Colonic mucosa (tissue), 4 donors: Measurements from ENCODE around the gene CIDEB. TPM values are rescaled to one million over a fixed set of nuclear protein-coding genes. Genes with fewer than 3 reads are reported as not detected.

Experiments used
- DNase-seq: peaks from one replicate; pipeline ENCODE4 v3.0.0-alpha.2; 2020
- H3K27ac ChIP-seq: fragments of 200-600 bp; one replicate; pipeline ENCODE4 v1.8.0; 2021
- H3K27me3 ChIP-seq: fragments of 200-600 bp; one replicate; pipeline ENCODE4 v1.8.0; 2021
- H3K36me3 ChIP-seq: fragments of 200-600 bp; one replicate; pipeline ENCODE4 v1.8.0; 2021
- H3K4me1 ChIP-seq: fragments of 200-600 bp; one replicate; pipeline ENCODE4 v1.8.0; 2021; ENCODE audit warnings: mild to moderate bottlenecking
- H3K4me3 ChIP-seq: fragments of 200-600 bp; one replicate; pipeline ENCODE4 v1.8.0; 2021
- H3K9ac ChIP-seq, 2 donors: one replicate each; pipeline ENCODE4 v1.7.0; 2013; ENCODE audit warnings: control low read depth in 2 of 2, low read depth in 2 of 2, low read length in 2 of 2
- H3K9me3 ChIP-seq: fragments of 200-600 bp; one replicate; pipeline ENCODE4 v1.8.0; 2021
- CTCF ChIP-seq: fragments of 200-600 bp; IDR thresholded peaks from one replicate; pipeline ENCODE4 v1.8.0; 2022; ENCODE audit warnings: antibody characterized with exemption, mild to moderate bottlenecking
- intact Hi-C: fragments of 100-400 bp; cut with DNase I; formaldehyde crosslinking; loops from one replicate; pipeline ENCODE4 v1.14.1; 2022
- total RNA-seq, 2 donors: library from RNA; stranded (reverse); fragmentation: NEBNext Ultra II Directional in 1 of 2; extraction: Animal tissue kit (Norgen Biotek cat#: 25700) in 1 of 2; gene quantifications; one replicate each; pipeline ENCODE4 v1.2.1, GENCODE V29; 2021
- donor health status: healthy.
- donor health status: DM: no; HTN: no; CAD: no.
- donor health status: DM: no; HTN: no; CAD: no.

Gene CIDEB
- total RNA-seq, 2 donors from 2014 or later: 7.7 to 12.9 TPM

GRCh38 chr14:24289649-24290280 lies 18.0 kb downstream of the CIDEB start:
- H3K9me3 ChIP-seq: no peaks in the 10 kb centered on the region
- H3K27ac ChIP-seq: no peak overlapping the region
- peaks cover 3% of the 10 kb centered on the region for H3K36me3 ChIP-seq
- no peak overlapping the region for H3K4me3 ChIP-seq
- intact Hi-C loops: no loop called here
- no peak for DNase-seq
- H3K9ac ChIP-seq: no peak overlapping the region
- no peaks in the 10 kb centered on the region for H3K27me3 ChIP-seq
- no peaks in the 10 kb centered on the region for H3K4me1 ChIP-seq
- no peak for TF ChIP-seq CTCF

GRCh38 chr14:24286996-24287395 lies 20.8 kb downstream of the CIDEB start:
- H3K27me3 ChIP-seq: no peaks in the 10 kb centered on the region
- no peaks in the 10 kb centered on the region for H3K9me3 ChIP-seq
- no peak overlapping the region for H3K27ac ChIP-seq
- intact Hi-C loops: no loop called here
- no peaks in the 10 kb centered on the region for H3K4me1 ChIP-seq
- H3K36me3 ChIP-seq: no peaks in the 10 kb centered on the region
- TF ChIP-seq CTCF: no peak
- H3K9ac ChIP-seq: no peak overlapping the region
- no peak overlapping the region for H3K4me3 ChIP-seq
- no peak for DNase-seq

- H3K9me3 ChIP-seq: no peaks in the 10 kb centered on the region
- no peaks in the 10 kb centered on the region for H3K27me3 ChIP-seq
- H3K4me1 ChIP-seq: no peaks in the 10 kb centered on the region
- H3K4me3 ChIP-seq: no peak overlapping the region
- DNase-seq: no peak
- no peak overlapping the region for H3K9ac ChIP-seq
- intact Hi-C loops: no loop called here
- no peak for TF ChIP-seq CTCF
- H3K27ac ChIP-seq: no peak overlapping the region
- H3K36me3 ChIP-seq: no peaks in the 10 kb centered on the region
Measured at GRCh38 chr14:24285351-24285750, 22.4 kb downstream of the CIDEB start.

GRCh38 chr14:24284501-24285035 lies 23.2 kb downstream of the CIDEB start:
- no peak for DNase-seq
- Histone ChIP-seq H3K9ac (no peak overlapping the region), H3K4me1 (no peaks in the 10 kb centered on the region), H3K27me3 (no peaks in the 10 kb centered on the region), H3K36me3 (no peaks in the 10 kb centered on the region), H3K4me3 (no peak overlapping the region), H3K9me3 (no peaks in the 10 kb centered on the region), H3K27ac (no peak overlapping the region)
- intact Hi-C loops: no loop called here
- TF ChIP-seq CTCF: no peak

GRCh38 chr14:24283796-24284460 lies 23.8 kb downstream of the CIDEB start:
- H3K9ac ChIP-seq: no peak overlapping the region
- H3K9me3 ChIP-seq: no peaks in the 10 kb centered on the region
- no peak overlapping the region for H3K4me3 ChIP-seq
- no peak for DNase-seq
- TF ChIP-seq CTCF: no peak
- no peaks in the 10 kb centered on the region for H3K36me3 ChIP-seq
- no peaks in the 10 kb centered on the region for H3K4me1 ChIP-seq
- no peak overlapping the region for H3K27ac ChIP-seq
- intact Hi-C loops: no loop called here
- no peaks in the 10 kb centered on the region for H3K27me3 ChIP-seq
